Activated CD8-positive, alpha-beta T cell treated with anti-CD3 and anti-CD28 coated beads for 36 hours (primary cell): ENCODE results near the gene TCOF1. TPM values are rescaled to one million over a fixed set of nuclear protein-coding genes. Genes with fewer than 3 reads are reported as not detected.

Experiments used
- ATAC-seq: fragments of 200-7000 bp; cut with Tn5 transposase; one replicate; pipeline ENCODE4 v1.10.0; 2021; ENCODE audit warnings: mild to moderate bottlenecking, moderate library complexity
- CTCF ChIA-PET: fragments of 350-600 bp; sonication (Branson Sonifier 250); formaldehyde crosslinking; loops from one replicate; lab custom pipeline; 2021; ENCODE audit warnings: antibody characterized with exemption; lab: Charles Lee
- POLR2A ChIA-PET: fragments of 350-600 bp; sonication (Branson Sonifier 250); formaldehyde crosslinking; loops from one replicate; lab custom pipeline; 2021; ENCODE audit warnings: antibody characterized with exemption; lab: Charles Lee
- DNase-seq: peaks from one replicate; pipeline ENCODE4 v3.0.0-alpha.2; 2020
- H3K27ac Mint-ChIP-seq: one replicate; pipeline ENCODE4 v1.8.0; 2021; ENCODE audit warnings: mild to moderate bottlenecking, mixed read lengths
- H3K27me3 Mint-ChIP-seq: one replicate; pipeline ENCODE4 v1.8.0; 2021; ENCODE audit warnings: mixed read lengths
- H3K36me3 Mint-ChIP-seq: one replicate; pipeline ENCODE4 v1.8.0; 2021; ENCODE audit warnings: low read depth, mixed read lengths
- H3K4me1 Mint-ChIP-seq: one replicate; pipeline ENCODE4 v1.8.0; 2021; ENCODE audit warnings: low read depth, mixed read lengths
- H3K4me3 Mint-ChIP-seq: one replicate; pipeline ENCODE4 v1.8.0; 2021; ENCODE audit warnings: mild to moderate bottlenecking, moderate library complexity, mixed read lengths
- H3K9me3 Mint-ChIP-seq: one replicate; pipeline ENCODE4 v1.8.0; 2021; ENCODE audit warnings: mixed read lengths
- CTCF ChIP-seq: fragments of 200-600 bp; IDR thresholded peaks from one replicate; pipeline ENCODE4 v1.8.0; 2022; ENCODE audit warnings: antibody characterized with exemption, mild to moderate bottlenecking
- intact Hi-C: fragments of 100-400 bp; cut with micrococcal nuclease; formaldehyde crosslinking; loops from one replicate; pipeline ENCODE4 v1.10.0; 2022
- total RNA-seq, 2 experiments: library from RNA; stranded (reverse); gene quantifications; one replicate each; pipeline ENCODE4 v1.2.3, GENCODE V29; 2021

The TCOF1 gene
- total RNA-seq, 2 experiments from 2014 or later, result 114 to 117 TPM

GRCh38 chr5:150320044-150320613 lies 37.4 kb upstream of the TCOF1 start:
- DNase-seq (no peak), ATAC-seq (no peak)
- peaks cover 3% of the 10 kb centered on the region for H3K4me1 Mint-ChIP-seq
- intact Hi-C loops, result no loop called here
- no peak overlapping the region for H3K4me3 Mint-ChIP-seq
- ChIA-PET CTCF (no interaction called here), POLR2A (no interaction called here)
- H3K27ac Mint-ChIP-seq, result no peak overlapping the region
- no peak for TF ChIP-seq CTCF
- H3K27me3 Mint-ChIP-seq, result no peaks in the 10 kb centered on the region
- H3K9me3 Mint-ChIP-seq, result no peaks in the 10 kb centered on the region
- no peaks in the 10 kb centered on the region for H3K36me3 Mint-ChIP-seq

GRCh38 chr5:150321211-150321610 lies 36.3 kb upstream of the TCOF1 start:
- H3K27ac Mint-ChIP-seq, result no peak overlapping the region
- ATAC-seq (no peak), DNase-seq (no peak)
- no peak for TF ChIP-seq CTCF
- H3K36me3 Mint-ChIP-seq, result no peaks in the 10 kb centered on the region
- POLR2A ChIA-PET, result interaction anchor here (0.7 kb wide), 1 partner anchor 11 kb away, joined by 4 read pairs; no protein-coding TSS in a partner anchor
- intact Hi-C loops, result no loop called here
- H3K4me1 Mint-ChIP-seq, result peaks cover 3% of the 10 kb centered on the region
- no peaks in the 10 kb centered on the region for H3K9me3 Mint-ChIP-seq
- no peak overlapping the region for H3K4me3 Mint-ChIP-seq
- H3K27me3 Mint-ChIP-seq, result no peaks in the 10 kb centered on the region
- CTCF ChIA-PET, result no interaction called here

- ChIA-PET POLR2A (no interaction called here), CTCF (no interaction called here)
- Mint-ChIP-seq H3K27me3 (no peaks in the 10 kb centered on the region), H3K4me1 (peaks cover 3% of the 10 kb centered on the region), H3K36me3 (no peaks in the 10 kb centered on the region), H3K27ac (no peak overlapping the region), H3K9me3 (no peaks in the 10 kb centered on the region), H3K4me3 (no peak overlapping the region)
- intact Hi-C loops, result no loop called here
- DNase-seq (no peak), ATAC-seq (no peak)
- no peak for TF ChIP-seq CTCF
Measured at GRCh38 chr5:150321784-150322183, 35.7 kb upstream of the TCOF1 start.

- POLR2A ChIA-PET, result no interaction called here
- DNase-seq, result no peak
- Mint-ChIP-seq H3K27ac (no peak overlapping the region), H3K4me3 (no peak overlapping the region), H3K4me1 (peaks cover 3% of the 10 kb centered on the region), H3K27me3 (no peaks in the 10 kb centered on the region), H3K9me3 (no peaks in the 10 kb centered on the region), H3K36me3 (no peaks in the 10 kb centered on the region)
- no peak for TF ChIP-seq CTCF
- CTCF ChIA-PET, result no interaction called here
- intact Hi-C loops, result no loop called here
- peak; percentile 55 for ATAC-seq
Measured at GRCh38 chr5:150322202-150322601, 35.3 kb upstream of the TCOF1 start.

- H3K4me3 Mint-ChIP-seq, result no peak overlapping the region
- H3K4me1 Mint-ChIP-seq, result peaks cover 3% of the 10 kb centered on the region
- no peak for TF ChIP-seq CTCF
- no peaks in the 10 kb centered on the region for H3K9me3 Mint-ChIP-seq
- H3K27ac Mint-ChIP-seq, result no peak overlapping the region
- no peaks in the 10 kb centered on the region for H3K36me3 Mint-ChIP-seq
- intact Hi-C loops, result no loop called here
- POLR2A ChIA-PET, result no interaction called here
- no peak for DNase-seq
- CTCF ChIA-PET, result no interaction called here
- ATAC-seq, result no peak
- no peaks in the 10 kb centered on the region for H3K27me3 Mint-ChIP-seq
Measured at GRCh38 chr5:150323092-150323491, 34.4 kb upstream of the TCOF1 start.
